Activated naive CD8-positive, alpha-beta T cell treated with anti-CD3 and anti-CD28 coated beads, Interleukin-2, amount 50 U/mL, for 24 hours (primary cell): ENCODE data around the gene KLHL1.

Experiments
- ATAC-seq: fragments of 150-1000 bp; cut with Tn5 transposase; one replicate; pipeline ENCODE4 v1.10.0; 2021
- DNase-seq: peaks from one replicate; pipeline ENCODE4 v3.0.0; 2021
- H3K27ac Mint-ChIP-seq: one replicate; pipeline ENCODE4 v1.8.0; 2021; ENCODE audit warnings: mild to moderate bottlenecking, mixed read lengths
- H3K27me3 Mint-ChIP-seq: one replicate; pipeline ENCODE4 v1.8.0; 2021; ENCODE audit warnings: mixed read lengths
- H3K36me3 Mint-ChIP-seq: one replicate; pipeline ENCODE4 v1.8.0; 2021; ENCODE audit warnings: low read depth, mixed read lengths
- H3K4me1 Mint-ChIP-seq: one replicate; pipeline ENCODE4 v1.8.0; 2021; ENCODE audit warnings: mixed read lengths
- H3K4me3 Mint-ChIP-seq: one replicate; pipeline ENCODE4 v1.8.0; 2021; ENCODE audit warnings: mild to moderate bottlenecking, moderate library complexity, mixed read lengths
- H3K9me3 Mint-ChIP-seq: one replicate; pipeline ENCODE4 v1.8.0; 2021; ENCODE audit warnings: mixed read lengths

Gene KLHL1

DNA sequence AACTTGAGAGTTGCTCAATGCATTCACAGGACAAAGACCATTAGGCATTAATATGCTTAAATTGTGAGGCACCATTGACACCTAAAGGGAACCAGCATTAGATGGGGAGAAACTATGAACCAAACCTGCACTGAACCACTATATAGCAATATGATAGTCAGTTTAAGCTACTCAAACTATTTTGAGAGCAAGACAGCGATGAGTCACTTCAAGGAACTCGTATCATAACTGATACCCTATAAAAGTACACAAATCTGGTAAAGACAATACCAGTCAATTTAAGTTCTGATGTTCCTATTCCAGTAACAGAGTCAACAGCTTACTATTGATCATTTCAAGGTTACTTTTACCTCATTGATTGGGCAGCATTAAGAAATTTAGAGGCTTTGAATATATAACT, 151.9 kb downstream of the KLHL1 start:
- no peaks in the 10 kb centered on the region for H3K36me3 Mint-ChIP-seq
- ATAC-seq (no peak), DNase-seq (no peak)
- H3K4me3 Mint-ChIP-seq, result no peak overlapping the region
- H3K4me1 Mint-ChIP-seq, result no peaks in the 10 kb centered on the region
- H3K27me3 Mint-ChIP-seq, result no peaks in the 10 kb centered on the region
- peaks cover 13% of the 10 kb centered on the region for H3K9me3 Mint-ChIP-seq
- no peak overlapping the region for H3K27ac Mint-ChIP-seq

DNA sequence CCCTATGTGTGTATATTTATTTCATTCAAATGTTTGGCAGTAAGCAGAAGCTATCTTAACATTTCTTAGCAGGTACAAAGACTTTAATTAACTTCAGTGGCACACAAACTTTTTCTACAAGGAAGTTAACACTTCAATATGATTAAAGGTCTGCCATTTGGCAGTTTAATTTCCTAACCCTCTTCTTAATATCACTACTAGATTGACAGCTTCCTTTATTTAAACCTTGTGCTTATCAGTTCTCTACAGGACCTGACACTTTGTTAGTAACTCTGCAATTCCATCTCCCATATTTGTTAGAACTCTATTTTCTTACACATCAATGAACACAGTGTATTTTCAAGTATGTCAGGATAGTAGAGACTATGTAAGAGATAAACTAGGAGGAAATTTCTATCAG, 153.0 kb downstream of the KLHL1 start:
- H3K36me3 Mint-ChIP-seq, result no peaks in the 10 kb centered on the region

DNA sequence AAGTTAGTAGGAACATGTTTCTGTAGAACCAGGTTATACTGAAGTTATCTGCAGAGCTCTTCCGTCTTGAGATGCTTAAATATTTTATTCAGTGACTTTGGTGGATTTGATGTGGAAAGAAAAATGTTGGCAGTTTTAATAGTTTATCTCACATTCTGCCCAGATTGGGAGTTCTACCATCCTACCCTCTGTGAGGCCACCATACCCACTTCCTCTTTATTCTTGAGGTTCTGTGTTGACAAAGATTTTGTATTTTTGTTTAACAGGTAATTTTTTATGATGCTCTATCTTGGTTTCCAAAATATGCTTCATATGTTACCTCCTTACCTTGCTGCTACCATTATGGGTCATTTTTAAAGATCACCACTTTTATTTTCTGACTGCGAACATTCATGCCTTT, 156.8 kb downstream of the KLHL1 start:
- Mint-ChIP-seq H3K4me1 (no peaks in the 10 kb centered on the region), H3K27ac (no peak overlapping the region), H3K36me3 (no peaks in the 10 kb centered on the region), H3K27me3 (no peaks in the 10 kb centered on the region), H3K4me3 (no peak overlapping the region), H3K9me3 (peaks cover 22% of the 10 kb centered on the region)
- no peak for ATAC-seq
- no peak for DNase-seq

More for the DNA sequence above, 153.0 kb downstream of the KLHL1 start:
- DNase-seq (no peak), ATAC-seq (no peak)
- Mint-ChIP-seq H3K27ac (no peak overlapping the region), H3K27me3 (no peaks in the 10 kb centered on the region), H3K4me3 (no peak overlapping the region), H3K4me1 (no peaks in the 10 kb centered on the region), H3K9me3 (peaks cover 16% of the 10 kb centered on the region)

DNA sequence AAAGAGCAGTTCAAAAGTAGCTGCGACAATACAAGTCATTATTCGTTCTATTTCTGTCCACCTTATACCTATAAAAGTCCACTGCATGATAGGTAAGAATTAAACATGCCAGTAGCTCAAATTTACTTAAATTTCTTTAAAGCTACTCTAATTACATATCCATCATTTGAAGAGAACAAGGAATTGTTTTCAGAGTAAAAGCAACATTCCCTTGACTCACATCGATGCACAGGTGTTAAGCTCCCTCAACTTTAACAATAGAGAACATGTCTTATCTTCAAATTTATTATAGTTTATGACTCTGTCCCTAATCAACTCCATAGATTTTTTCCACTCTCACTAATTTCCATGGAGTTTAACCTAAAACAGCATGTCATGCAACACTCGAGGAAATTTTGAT, 158.1 kb downstream of the KLHL1 start:
- Mint-ChIP-seq H3K9me3 (peaks cover 22% of the 10 kb centered on the region), H3K36me3 (no peaks in the 10 kb centered on the region), H3K27me3 (no peaks in the 10 kb centered on the region), H3K4me1 (no peaks in the 10 kb centered on the region), H3K27ac (no peak overlapping the region), H3K4me3 (no peak overlapping the region)
- ATAC-seq (no peak), DNase-seq (no peak)

GRCh38 chr13:69948016-69948415, 160.2 kb downstream of the KLHL1 start:
- DNase-seq (no peak), ATAC-seq (no peak)
- Mint-ChIP-seq H3K36me3 (no peaks in the 10 kb centered on the region), H3K9me3 (peaks cover 25% of the 10 kb centered on the region), H3K4me1 (no peaks in the 10 kb centered on the region), H3K27ac (no peak overlapping the region), H3K4me3 (no peak overlapping the region), H3K27me3 (no peaks in the 10 kb centered on the region)

DNA sequence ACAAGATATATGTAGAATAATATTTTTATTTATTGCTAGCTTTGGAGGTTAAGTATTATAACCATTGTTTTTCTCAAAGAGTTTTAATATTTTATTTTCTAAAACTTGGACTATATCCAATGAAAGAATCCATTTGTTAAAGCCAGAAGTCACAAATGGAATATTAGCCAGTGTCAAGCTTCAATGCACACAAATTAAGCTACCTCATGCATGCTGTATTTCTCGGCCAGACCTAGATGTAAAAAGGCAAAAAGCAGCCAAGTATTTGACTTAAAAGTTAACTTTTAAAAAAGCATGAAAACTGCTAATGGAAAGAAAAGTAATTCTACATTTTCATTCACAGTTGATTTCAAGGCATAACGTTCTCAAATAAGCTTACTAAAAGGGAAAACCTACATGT, 160.7 kb downstream of the KLHL1 start:
- Mint-ChIP-seq H3K4me1 (no peaks in the 10 kb centered on the region), H3K27ac (no peak overlapping the region), H3K36me3 (no peaks in the 10 kb centered on the region), H3K9me3 (peaks cover 25% of the 10 kb centered on the region), H3K4me3 (no peak overlapping the region), H3K27me3 (no peaks in the 10 kb centered on the region)
- ATAC-seq (no peak), DNase-seq (no peak)

DNA sequence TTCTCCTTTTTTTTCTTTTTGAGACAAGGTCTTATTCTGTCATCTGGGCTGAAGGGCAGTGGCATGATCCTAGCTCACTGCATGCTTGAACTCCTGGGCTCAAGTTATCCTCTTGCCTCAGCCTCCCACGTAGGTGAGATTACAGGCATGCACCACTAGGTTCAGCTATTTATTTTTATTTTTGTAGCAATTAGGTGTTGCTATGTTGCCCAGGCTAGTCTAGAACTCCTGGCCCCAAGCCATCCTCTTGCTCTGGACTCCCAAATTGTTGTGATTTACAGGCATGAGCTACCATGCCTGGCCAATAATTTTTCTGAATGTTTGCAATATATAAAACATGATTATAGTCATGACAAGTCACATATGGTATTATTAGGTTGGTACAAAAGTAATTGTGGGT, 161.7 kb downstream of the KLHL1 start:
- Mint-ChIP-seq H3K27me3 (no peaks in the 10 kb centered on the region), H3K9me3 (peaks cover 19% of the 10 kb centered on the region)
- no peak for ATAC-seq

DNA sequence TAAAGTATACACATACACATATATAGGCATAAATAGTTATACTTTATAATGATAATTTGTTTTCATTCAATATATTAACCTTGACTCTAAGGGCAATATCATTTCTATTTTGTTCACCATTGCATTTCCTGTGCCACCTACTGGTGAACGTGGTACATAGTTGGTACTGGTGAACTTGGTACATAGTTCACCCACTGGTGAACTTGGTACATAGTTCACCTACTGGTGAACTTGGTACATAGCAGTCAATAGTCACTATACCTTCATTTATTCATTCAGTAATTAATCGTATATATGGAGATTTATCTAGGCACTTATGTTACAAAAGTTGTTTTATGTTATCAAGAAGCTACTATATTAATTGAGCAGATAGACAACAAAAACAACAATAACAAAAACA, 173.2 kb downstream of the KLHL1 start:
- DNase-seq (no peak), ATAC-seq (no peak)
- no peaks in the 10 kb centered on the region for H3K4me1 Mint-ChIP-seq
- H3K27me3 Mint-ChIP-seq, result no peaks in the 10 kb centered on the region
- no peaks in the 10 kb centered on the region for H3K36me3 Mint-ChIP-seq
- no peak overlapping the region for H3K4me3 Mint-ChIP-seq
- peaks cover 11% of the 10 kb centered on the region for H3K9me3 Mint-ChIP-seq
- H3K27ac Mint-ChIP-seq, result no peak overlapping the region

More for the DNA sequence above, 161.7 kb downstream of the KLHL1 start:
- Mint-ChIP-seq H3K36me3 (no peaks in the 10 kb centered on the region), H3K4me1 (no peaks in the 10 kb centered on the region), H3K27ac (no peak overlapping the region), H3K4me3 (no peak overlapping the region)
- DNase-seq, result no peak

GRCh38 chr13:69928262-69928661, 180.0 kb downstream of the KLHL1 start:
- no peak overlapping the region for H3K27ac Mint-ChIP-seq
- H3K4me1 Mint-ChIP-seq, result no peaks in the 10 kb centered on the region
- DNase-seq (no peak), ATAC-seq (no peak)
- no peaks in the 10 kb centered on the region for H3K36me3 Mint-ChIP-seq
- peaks cover 12% of the 10 kb centered on the region for H3K9me3 Mint-ChIP-seq
- H3K4me3 Mint-ChIP-seq, result no peak overlapping the region
- no peaks in the 10 kb centered on the region for H3K27me3 Mint-ChIP-seq

DNA sequence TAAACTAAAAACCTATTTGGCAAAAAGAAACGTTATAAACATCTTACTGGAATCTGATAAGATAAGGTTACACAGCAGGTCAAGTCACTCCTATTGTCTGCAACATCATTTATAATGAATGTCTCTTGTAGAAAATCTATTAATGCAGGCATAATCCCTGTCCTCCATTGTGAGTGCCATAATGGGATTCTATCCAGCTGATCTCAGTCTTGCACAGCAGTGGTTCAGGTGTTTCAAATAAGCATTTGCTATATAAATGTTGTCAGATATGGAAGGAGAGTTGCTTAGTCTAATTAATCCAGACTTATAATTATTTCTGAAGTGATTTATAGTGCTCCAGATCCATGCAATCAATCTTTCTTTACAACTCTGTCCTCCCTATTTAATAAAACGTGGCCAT, 187.1 kb downstream of the KLHL1 start:
- DNase-seq, result no peak
- H3K9me3 Mint-ChIP-seq, result peaks cover 8% of the 10 kb centered on the region
- H3K4me3 Mint-ChIP-seq, result no peak overlapping the region
- H3K4me1 Mint-ChIP-seq, result no peaks in the 10 kb centered on the region
- H3K27me3 Mint-ChIP-seq, result no peaks in the 10 kb centered on the region
- no peak for ATAC-seq
- no peaks in the 10 kb centered on the region for H3K36me3 Mint-ChIP-seq
- H3K27ac Mint-ChIP-seq, result no peak overlapping the region

GRCh38 chr13:69912630-69913029, 195.6 kb downstream of the KLHL1 start:
- DNase-seq (no peak), ATAC-seq (no peak)
- no peaks in the 10 kb centered on the region for H3K4me1 Mint-ChIP-seq
- H3K36me3 Mint-ChIP-seq, result no peaks in the 10 kb centered on the region
- H3K27me3 Mint-ChIP-seq, result no peaks in the 10 kb centered on the region
- no peak overlapping the region for H3K27ac Mint-ChIP-seq
- no peak overlapping the region for H3K4me3 Mint-ChIP-seq
- peaks cover 12% of the 10 kb centered on the region for H3K9me3 Mint-ChIP-seq

DNA sequence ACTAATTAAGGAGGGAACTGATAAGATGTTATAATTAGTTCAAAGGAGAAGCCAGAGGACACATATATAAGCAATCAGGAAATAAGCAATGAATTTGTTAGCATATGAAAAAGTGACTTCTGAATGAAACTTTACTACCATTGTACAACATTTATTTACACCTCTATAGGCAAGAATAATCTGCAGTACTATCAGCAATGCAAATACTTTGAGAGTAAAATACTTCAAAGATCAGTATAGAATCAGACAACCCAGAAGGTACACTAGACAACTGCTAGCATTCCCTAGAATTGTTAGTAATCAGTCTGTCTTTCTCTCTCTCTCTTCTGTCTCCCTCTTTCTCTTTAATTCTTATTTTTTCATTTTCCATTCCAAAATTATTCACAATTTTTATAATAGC, 197.5 kb downstream of the KLHL1 start:
- Mint-ChIP-seq H3K27ac (no peak overlapping the region), H3K27me3 (no peaks in the 10 kb centered on the region), H3K4me3 (no peak overlapping the region), H3K36me3 (no peaks in the 10 kb centered on the region), H3K9me3 (peaks cover 17% of the 10 kb centered on the region), H3K4me1 (no peaks in the 10 kb centered on the region)
- ATAC-seq, result no peak
- DNase-seq, result no peak

GRCh38 chr13:69904784-69905183, 203.5 kb downstream of the KLHL1 start:
- Mint-ChIP-seq H3K4me1 (no peaks in the 10 kb centered on the region), H3K27me3 (no peaks in the 10 kb centered on the region), H3K4me3 (no peak overlapping the region), H3K36me3 (peaks cover 2% of the 10 kb centered on the region), H3K27ac (no peak overlapping the region), H3K9me3 (peaks cover 17% of the 10 kb centered on the region)
- no peak for ATAC-seq
- no peak for DNase-seq

- Mint-ChIP-seq H3K27ac (no peak overlapping the region), H3K27me3 (no peaks in the 10 kb centered on the region), H3K4me3 (no peak overlapping the region), H3K36me3 (peaks cover 2% of the 10 kb centered on the region), H3K9me3 (peaks cover 15% of the 10 kb centered on the region), H3K4me1 (no peaks in the 10 kb centered on the region)
- ATAC-seq (no peak), DNase-seq (no peak)
These were observed 205.2 kb downstream of the KLHL1 start for GRCh38 chr13:69903081-69903480.

DNA sequence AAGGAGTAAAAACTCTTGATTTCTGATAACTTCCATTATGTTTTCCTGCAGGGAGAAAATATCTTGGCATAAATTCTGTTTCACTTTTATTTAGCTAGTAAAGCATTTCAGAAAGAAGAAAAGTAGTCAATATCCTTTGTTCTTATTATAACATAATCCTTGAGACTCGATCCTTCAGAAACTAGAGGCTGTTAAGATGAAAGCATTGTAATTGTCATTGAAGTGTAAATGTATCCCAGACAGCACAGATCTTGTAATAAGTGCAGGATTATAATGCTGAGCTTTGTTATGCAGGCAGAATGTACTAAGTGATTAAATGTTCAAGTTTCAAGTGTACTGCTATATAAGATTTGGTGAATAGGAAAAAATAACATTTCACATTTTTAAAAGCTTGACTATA, 225.8 kb downstream of the KLHL1 start:
- Mint-ChIP-seq H3K9me3 (peaks cover 8% of the 10 kb centered on the region), H3K27me3 (no peaks in the 10 kb centered on the region), H3K36me3 (no peaks in the 10 kb centered on the region), H3K4me1 (no peaks in the 10 kb centered on the region), H3K4me3 (no peak overlapping the region), H3K27ac (no peak overlapping the region)
- ATAC-seq (no peak), DNase-seq (no peak)

GRCh38 chr13:69879936-69880335, 228.3 kb downstream of the KLHL1 start:
- Mint-ChIP-seq H3K27me3 (no peaks in the 10 kb centered on the region), H3K4me1 (no peaks in the 10 kb centered on the region), H3K27ac (no peak overlapping the region), H3K9me3 (no peaks in the 10 kb centered on the region), H3K36me3 (no peaks in the 10 kb centered on the region), H3K4me3 (no peak overlapping the region)
- DNase-seq (no peak), ATAC-seq (no peak)
